Measurements from ENCODE around the gene ATP1A3. TPM values are rescaled to one million over a fixed set of nuclear protein-coding genes. Genes with fewer than 3 reads are reported as not detected.

The ATP1A3 gene
- total RNA-seq, 4 donors from 2014 or later: 0.19 to 0.42 TPM; not detected in 2

DNA sequence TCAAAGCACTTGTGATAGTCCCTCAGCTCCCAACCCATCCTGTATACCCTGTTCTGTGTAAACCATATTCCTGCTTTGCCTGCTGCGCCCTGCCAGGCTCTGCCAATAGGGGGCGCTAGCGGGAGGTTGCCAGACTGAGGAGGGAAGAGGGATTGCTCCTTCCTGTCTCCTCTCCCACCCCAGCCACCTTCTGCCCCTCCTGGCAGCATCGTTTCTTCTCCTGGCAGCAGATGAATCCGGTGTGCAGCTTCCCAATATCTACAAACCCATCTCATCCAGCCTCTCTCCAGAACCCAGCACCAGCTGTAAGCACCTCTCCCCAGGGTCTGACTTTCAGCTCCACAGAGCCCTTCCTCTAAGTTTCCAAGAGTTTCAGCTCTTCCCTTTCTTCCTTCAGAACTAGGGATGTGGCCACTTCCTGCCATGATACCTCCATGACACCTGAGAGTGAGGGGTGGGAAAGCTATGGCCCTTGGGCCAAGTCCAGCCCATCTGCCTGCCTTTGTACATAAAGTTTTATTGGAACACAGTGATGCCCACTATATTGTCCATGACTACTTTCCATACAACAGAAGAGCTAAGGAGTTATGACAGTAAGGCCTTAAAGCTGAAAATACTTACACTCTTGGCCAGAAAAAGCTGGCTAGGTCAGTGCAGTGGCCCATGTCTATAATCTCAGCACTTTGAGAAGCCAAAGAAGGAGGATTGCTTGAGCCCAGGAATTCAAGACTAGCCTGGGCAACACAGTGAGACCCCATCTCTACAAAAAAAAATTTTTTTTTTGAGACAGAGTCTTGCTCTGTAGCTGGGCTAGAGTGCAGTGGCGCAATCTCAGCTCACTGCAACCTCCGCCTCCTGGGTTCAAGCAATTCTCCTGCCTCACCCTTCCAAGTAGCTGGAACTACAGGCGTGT, 34.5 kb upstream of the ATP1A3 start:
- Histone ChIP-seq H3K36me3 (no peaks in the 10 kb centered on the region), H3K4me3 (no peak overlapping the region), H3K27ac (no peak overlapping the region), H3K9me3 (no peaks in the 10 kb centered on the region), H3K27me3 (peaks cover 0 to 3% (median 0%) of the 10 kb centered on the region in 4 donors), H3K4me1 (peaks cover 0 to 16% (median 0%) of the 10 kb centered on the region in 3 donors)
- TF ChIP-seq POLR2A (IDR thresholded peaks at IDR 0.05): no peak
- TF ChIP-seq, protein P1, sequence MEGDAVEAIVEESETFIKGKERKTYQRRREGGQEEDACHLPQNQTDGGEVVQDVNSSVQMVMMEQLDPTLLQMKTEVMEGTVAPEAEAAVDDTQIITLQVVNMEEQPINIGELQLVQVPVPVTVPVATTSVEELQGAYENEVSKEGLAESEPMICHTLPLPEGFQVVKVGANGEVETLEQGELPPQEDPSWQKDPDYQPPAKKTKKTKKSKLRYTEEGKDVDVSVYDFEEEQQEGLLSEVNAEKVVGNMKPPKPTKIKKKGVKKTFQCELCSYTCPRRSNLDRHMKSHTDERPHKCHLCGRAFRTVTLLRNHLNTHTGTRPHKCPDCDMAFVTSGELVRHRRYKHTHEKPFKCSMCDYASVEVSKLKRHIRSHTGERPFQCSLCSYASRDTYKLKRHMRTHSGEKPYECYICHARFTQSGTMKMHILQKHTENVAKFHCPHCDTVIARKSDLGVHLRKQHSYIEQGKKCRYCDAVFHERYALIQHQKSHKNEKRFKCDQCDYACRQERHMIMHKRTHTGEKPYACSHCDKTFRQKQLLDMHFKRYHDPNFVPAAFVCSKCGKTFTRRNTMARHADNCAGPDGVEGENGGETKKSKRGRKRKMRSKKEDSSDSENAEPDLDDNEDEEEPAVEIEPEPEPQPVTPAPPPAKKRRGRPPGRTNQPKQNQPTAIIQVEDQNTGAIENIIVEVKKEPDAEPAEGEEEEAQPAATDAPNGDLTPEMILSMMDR (IDR thresholded peaks at IDR 0.05): peak in 3 of 6 experiments; percentile 33 to 54 (median 39)
- intact Hi-C loops (cut with DNase I): no loop called here
- 41 to 51% methylated on average over 7 to 8 of the region's 8 CpGs for WGBS, 2 donors
- DNase-seq: no peak

DNA sequence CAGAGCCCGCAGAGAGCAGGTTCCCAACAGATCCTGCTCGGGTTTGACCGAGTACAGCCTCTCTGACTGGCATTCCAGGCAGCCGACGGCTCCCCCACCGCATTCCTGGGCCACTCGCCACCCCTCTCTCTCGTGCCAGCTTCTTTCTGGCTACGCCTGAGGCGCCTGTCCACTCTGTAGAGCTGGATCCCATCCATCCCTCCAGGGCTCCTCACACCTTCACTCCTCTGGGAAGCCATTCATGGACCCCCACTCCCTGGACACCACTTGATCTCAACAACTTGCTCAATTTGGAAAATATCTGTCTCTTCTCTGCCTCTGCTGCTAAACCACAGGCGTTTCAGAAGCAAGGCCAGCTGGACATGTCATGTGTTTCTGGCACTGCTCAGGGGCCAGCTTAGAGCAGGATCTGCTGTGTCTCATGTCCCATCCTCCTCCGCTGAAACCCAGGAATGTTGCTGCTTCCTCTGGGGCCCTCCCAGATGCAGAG, 30.6 kb upstream of the ATP1A3 start:
- 22 to 36% methylated on average over 11 to 12 of the region's 12 CpGs for WGBS, 2 donors
- no peak for DNase-seq
- Histone ChIP-seq H3K9me3 (no peaks in the 10 kb centered on the region), H3K36me3 (no peaks in the 10 kb centered on the region), H3K27me3 (peaks cover 0 to 3% (median 0%) of the 10 kb centered on the region in 4 donors), H3K4me3 (no peak overlapping the region), H3K4me1 (peaks cover 0 to 10% (median 0%) of the 10 kb centered on the region in 3 donors), H3K27ac (peak overlapping the region in 1 of 4 donors; percentile 2)
- intact Hi-C loops (cut with DNase I): no loop called here
- TF ChIP-seq, protein P1 (IDR thresholded peaks at IDR 0.05): no peak

DNA sequence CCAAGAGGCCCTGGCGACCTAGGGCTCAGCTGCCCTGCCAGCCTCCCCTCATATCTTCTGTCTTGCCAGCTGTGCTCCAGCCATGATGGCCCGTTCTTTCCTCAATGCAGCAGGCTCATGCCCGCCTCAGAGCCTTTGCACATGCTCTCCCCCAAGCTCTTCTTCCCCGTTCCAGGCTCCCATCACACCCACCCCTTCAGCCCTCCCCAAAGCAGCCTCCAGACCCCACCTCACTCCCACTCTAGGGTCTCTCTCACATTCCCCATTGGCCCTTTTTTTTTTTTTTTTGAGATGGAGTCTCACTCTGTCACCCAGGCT, 29.9 kb upstream of the ATP1A3 start:
- no peaks in the 10 kb centered on the region for H3K36me3 ChIP-seq
- WGBS, 2 donors: 85 to 96% methylated on average over 3 to 4 of the region's 4 CpGs
- peaks cover 0 to 3% (median 0%) of the 10 kb centered on the region in 4 donors for H3K27me3 ChIP-seq
- intact Hi-C loops (cut with DNase I): no loop called here
- H3K9me3 ChIP-seq: no peaks in the 10 kb centered on the region
- TF ChIP-seq, protein P1 (IDR thresholded peaks at IDR 0.05): no peak
- H3K4me1 ChIP-seq: peaks cover 0 to 10% (median 0%) of the 10 kb centered on the region in 3 donors
- no peak overlapping the region for H3K4me3 ChIP-seq
- no peak for DNase-seq
- H3K27ac ChIP-seq: no peak overlapping the region

DNA sequence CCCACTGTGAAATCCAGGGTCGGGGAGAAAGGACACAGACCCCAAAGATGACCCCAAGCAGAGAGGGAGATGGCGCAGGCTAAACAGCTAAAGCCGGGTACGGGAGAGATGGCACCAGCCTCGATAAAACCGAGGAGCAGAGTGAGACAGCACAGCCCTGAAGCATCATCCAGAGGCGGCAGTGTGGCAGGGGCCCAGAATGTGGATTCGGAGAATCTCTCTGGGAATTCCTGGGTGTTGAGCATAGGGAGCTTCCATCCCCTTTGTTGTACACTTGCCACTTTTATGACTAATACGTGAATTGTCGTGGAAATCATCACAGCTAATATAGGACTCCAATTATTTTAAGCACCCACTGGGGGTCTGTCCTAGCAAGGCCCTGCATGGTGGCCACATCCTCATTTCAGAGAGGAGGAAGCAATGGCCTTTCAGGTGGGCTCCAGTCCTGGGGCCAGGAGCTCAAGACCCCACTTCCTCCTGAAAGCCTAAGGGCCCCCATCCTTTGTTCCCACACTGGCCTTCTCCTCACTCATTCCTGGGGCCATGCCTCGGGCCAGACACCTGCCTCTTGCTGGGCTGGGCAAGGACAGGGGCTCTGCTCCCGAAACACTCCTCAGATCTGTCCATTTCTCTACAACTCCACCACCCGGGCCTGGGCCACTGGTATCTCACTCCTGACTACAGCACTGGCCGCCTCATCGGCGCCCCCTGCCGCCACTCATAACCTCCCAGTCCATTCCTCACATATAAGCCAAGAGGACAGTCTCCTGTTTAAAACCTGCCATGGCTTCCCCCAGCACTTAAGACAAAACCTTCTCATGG, 29.3 kb upstream of the ATP1A3 start:
- Histone ChIP-seq H3K27ac (no peak overlapping the region), H3K4me3 (no peak overlapping the region), H3K9me3 (no peaks in the 10 kb centered on the region), H3K36me3 (no peaks in the 10 kb centered on the region), H3K27me3 (peaks cover 0 to 2% (median 0%) of the 10 kb centered on the region in 4 donors), H3K4me1 (peaks cover 0 to 10% (median 0%) of the 10 kb centered on the region in 3 donors)
- no peak for TF ChIP-seq POLR2A (IDR thresholded peaks at IDR 0.05)
- TF ChIP-seq, protein P1 (IDR thresholded peaks at IDR 0.05): peak in 2 of 6 experiments; percentile 15 to 31
- 62 to 70% methylated on average over 17 of the region's 17 CpGs for WGBS, 2 donors
- intact Hi-C loops (cut with DNase I): no loop called here
- no peak for DNase-seq
